ENCODE results near the gene HSPBP1.
A peak's percentile ranks its signal among the peaks of the same experiment; 100 is the strongest.

The HSPBP1 gene

GRCh38 chr19:55305983-55306562 is 26.2 kb upstream of the HSPBP1 start:
- DNase-seq (ENCODE audit: low read depth, low spot score) = no peak
- H3K27ac ChIP-seq = no peak overlapping the region

GRCh38 chr19:55305491-55305890 is 25.6 kb upstream of the HSPBP1 start:
- no peak for DNase-seq (ENCODE audit: low read depth, low spot score)
- H3K27ac ChIP-seq = no peak overlapping the region

- DNase-seq (ENCODE audit: low read depth, low spot score) = no peak
- H3K27ac ChIP-seq = no peak overlapping the region
Observed at GRCh38 chr19:55304980-55305379, 25.1 kb upstream of the HSPBP1 start.

- no peak for DNase-seq (ENCODE audit: low read depth, low spot score)
- H3K27ac ChIP-seq = no peak overlapping the region
Observed at GRCh38 chr19:55304279-55304978, 24.5 kb upstream of the HSPBP1 start.

- H3K27ac ChIP-seq = no peak overlapping the region
- no peak for DNase-seq (ENCODE audit: low read depth, low spot score)
Observed at GRCh38 chr19:55303477-55303876, 23.6 kb upstream of the HSPBP1 start.

GRCh38 chr19:55302318-55302703 is 22.4 kb upstream of the HSPBP1 start:
- no peak overlapping the region for H3K27ac ChIP-seq
- DNase-seq (ENCODE audit: low read depth, low spot score) = no peak

- no peak for DNase-seq (ENCODE audit: low read depth, low spot score)
- no peak overlapping the region for H3K27ac ChIP-seq
Observed at GRCh38 chr19:55301459-55302317, 21.8 kb upstream of the HSPBP1 start.

GRCh38 chr19:55300886-55301458 is 21.1 kb upstream of the HSPBP1 start:
- DNase-seq (ENCODE audit: low read depth, low spot score) = no peak
- no peak overlapping the region for H3K27ac ChIP-seq

- DNase-seq (ENCODE audit: low read depth, low spot score) = no peak
- no peak overlapping the region for H3K27ac ChIP-seq
Observed at GRCh38 chr19:55299991-55300390, 20.1 kb upstream of the HSPBP1 start.

- no peak overlapping the region for H3K27ac ChIP-seq
- no peak for DNase-seq (ENCODE audit: low read depth, low spot score)
Observed at GRCh38 chr19:55297267-55297666, 17.4 kb upstream of the HSPBP1 start.

GRCh38 chr19:55289117-55289796 is 9.3 kb upstream of the HSPBP1 start:
- no peak for DNase-seq (ENCODE audit: low read depth, low spot score)

GRCh38 chr19:55287361-55288079 is 7.6 kb upstream of the HSPBP1 start:
- H3K27ac ChIP-seq = no peak overlapping the region
- no peak for DNase-seq (ENCODE audit: low read depth, low spot score)

More at GRCh38 chr19:55289117-55289796, 9.3 kb upstream of the HSPBP1 start:
- no peak overlapping the region for H3K27ac ChIP-seq

- no peak overlapping the region for H3K27ac ChIP-seq
Observed at GRCh38 chr19:55285229-55285890, 5.5 kb upstream of the HSPBP1 start.

GRCh38 chr19:55284405-55285058 is 4.6 kb upstream of the HSPBP1 start:
- DNase-seq (ENCODE audit: low read depth, low spot score) = no peak
- H3K27ac ChIP-seq = no peak overlapping the region

More at GRCh38 chr19:55285229-55285890, 5.5 kb upstream of the HSPBP1 start:
- no peak for DNase-seq (ENCODE audit: low read depth, low spot score)

GRCh38 chr19:55283548-55284377 is 3.9 kb upstream of the HSPBP1 start, which contains the start of gene BRSK1:
Gene BRSK1 (plus strand): TSS chr19:55283997. CDS start chr19:55284443, 446 bp downstream.
- H3K27ac ChIP-seq = no peak within 1 kb of the TSS
- no peak for DNase-seq (ENCODE audit: low read depth, low spot score)

GRCh38 chr19:55279340-55279739 is 570 bp downstream of the HSPBP1 start:
- H3K27ac ChIP-seq = peak overlapping the region; percentile 54
- DNase-seq (ENCODE audit: low read depth, low spot score) = no peak

- H3K27ac ChIP-seq = no peak overlapping the region
- no peak for DNase-seq (ENCODE audit: low read depth, low spot score)
Observed at GRCh38 chr19:55278391-55279135, 1.3 kb downstream of the HSPBP1 start.
